HepG2 (cell line): ENCODE measurements around the gene TLN1. TPM values are rescaled to one million over a fixed set of nuclear protein-coding genes. Genes with fewer than 3 reads are reported as not detected.

Source experiments
- AGO1 ChIP-seq: fragments of 200-400 bp; formaldehyde crosslinking; IDR thresholded peaks from 2 replicates; pipeline ENCODE4 v1.6.1; 2017; ENCODE audit warnings: mild to moderate bottlenecking, low read depth, low read length, moderate library complexity; ENCODE audit not compliant: poor library complexity, severe bottlenecking
- CENPX ChIP-seq: sonication (generic); formaldehyde crosslinking; IDR thresholded peaks from 2 replicates; pipeline ENCODE4 v1.9.0; 2021; ENCODE audit warnings: mild to moderate bottlenecking, missing genetic modification reagents, moderate library complexity
- FOXO1 ChIP-seq: sonication (generic); formaldehyde crosslinking; IDR thresholded peaks from 2 replicates; pipeline ENCODE4 v1.4.0; 2020; ENCODE audit warnings: missing genetic modification reagents
- FUBP1 ChIP-seq: sonication (generic); formaldehyde crosslinking; IDR thresholded peaks from 2 replicates; pipeline ENCODE4 v1.5.1; 2020; ENCODE audit warnings: missing genetic modification reagents, mild to moderate bottlenecking, borderline replicate concordance
- KLF16 ChIP-seq, 2 experiments: sonication (generic) in 1 of 2; formaldehyde crosslinking in 1 of 2; IDR thresholded peaks; 2 replicates each; pipeline versions ENCODE4 v1.6.1 to v1.8.0; 2016 to 2023; ENCODE audit warnings: missing genetic modification reagents in 2 of 2, missing compliant biosample characterization in 1 of 2
- KMT2B ChIP-seq: IDR thresholded peaks from 2 replicates; pipeline ENCODE4 v1.6.1; 2016; ENCODE audit warnings: missing genetic modification reagents, missing compliant biosample characterization
- MXD4 ChIP-seq: IDR thresholded peaks from 2 replicates; pipeline ENCODE4 v1.6.1; 2016; ENCODE audit warnings: mild to moderate bottlenecking, missing biosample characterization, missing genetic modification reagents
- MXI1 ChIP-seq: IDR thresholded peaks from 3 replicates; pipeline ENCODE4 v1.6.1; 2012; ENCODE audit warnings: low read depth, low read length, inconsistent platforms, borderline replicate concordance
- NFYB ChIP-seq: sonication (generic); formaldehyde crosslinking; IDR thresholded peaks from 2 replicates; pipeline ENCODE4 v1.4.0; 2020; ENCODE audit warnings: missing genetic modification reagents
- PHF21A ChIP-seq: sonication (generic); formaldehyde crosslinking; IDR thresholded peaks from 2 replicates; pipeline ENCODE4 v1.5.0; 2020; ENCODE audit warnings: mild to moderate bottlenecking, missing genetic modification reagents
- RNF2 ChIP-seq: fragments of 450-650 bp; conservative IDR thresholded peaks from 2 replicates; pipeline ENCODE4 v1.6.1; 2016; ENCODE audit warnings: low read depth
- ZBTB14 ChIP-seq: sonication (generic); formaldehyde crosslinking; IDR thresholded peaks from 2 replicates; pipeline ENCODE4 v1.4.0; 2020; ENCODE audit warnings: missing genetic modification reagents
- ZBTB43 ChIP-seq: sonication (generic); formaldehyde crosslinking; conservative IDR thresholded peaks from 2 replicates; pipeline ENCODE4 v1.4.0; 2020; ENCODE audit warnings: missing genetic modification reagents
- ZFP90 ChIP-seq: sonication (generic); formaldehyde crosslinking; IDR thresholded peaks from 2 replicates; pipeline ENCODE4 v1.8.0; 2022; ENCODE audit warnings: missing genetic modification reagents, mild to moderate bottlenecking, inconsistent platforms, borderline replicate concordance
- ZNF207 ChIP-seq: fragments of 450-650 bp; IDR thresholded peaks from 2 replicates; pipeline ENCODE4 v1.6.1; 2016; ENCODE audit warnings: antibody characterized with exemption, borderline replicate concordance
- ZNF232 ChIP-seq: sonication (generic); formaldehyde crosslinking; IDR thresholded peaks from 2 replicates; pipeline ENCODE4 v1.4.0; 2020; ENCODE audit warnings: missing genetic modification reagents, borderline replicate concordance
- ZNF33B ChIP-seq: sonication (generic); formaldehyde crosslinking; IDR thresholded peaks from 2 replicates; pipeline ENCODE4 v1.5.1; 2020; ENCODE audit warnings: mild to moderate bottlenecking, missing genetic modification reagents
- ZNF414 ChIP-seq: sonication (generic); formaldehyde crosslinking; IDR thresholded peaks from 2 replicates; pipeline ENCODE4 v1.5.0; 2020; ENCODE audit warnings: missing genetic modification reagents
- ZNF460 ChIP-seq: sonication (generic); formaldehyde crosslinking; IDR thresholded peaks from 2 replicates; pipeline ENCODE4 v1.5.1; 2020; ENCODE audit warnings: missing genetic modification reagents, mild to moderate bottlenecking, borderline replicate concordance
- ZNF550 ChIP-seq: sonication (generic); formaldehyde crosslinking; IDR thresholded peaks from 2 replicates; pipeline ENCODE4 v1.4.0; 2020; ENCODE audit warnings: mild to moderate bottlenecking, missing genetic modification reagents, borderline replicate concordance
- ZNF557 ChIP-seq: sonication (generic); formaldehyde crosslinking; IDR thresholded peaks from 2 replicates; pipeline ENCODE4 v1.4.0; 2020; ENCODE audit warnings: missing genetic modification reagents
- ZNF589 ChIP-seq: sonication (generic); formaldehyde crosslinking; conservative IDR thresholded peaks from 2 replicates; pipeline ENCODE4 v1.8.0; 2022; ENCODE audit warnings: mild to moderate bottlenecking, moderate library complexity, missing genetic modification reagents
- ZNF670 ChIP-seq: sonication (generic); formaldehyde crosslinking; IDR thresholded peaks from 2 replicates; pipeline ENCODE4 v1.8.0; 2022; ENCODE audit warnings: mild to moderate bottlenecking, missing genetic modification reagents, borderline replicate concordance
- ZSCAN5A ChIP-seq: sonication (generic); formaldehyde crosslinking; IDR thresholded peaks from 2 replicates; pipeline ENCODE4 v1.8.0; 2022; ENCODE audit warnings: mild to moderate bottlenecking, missing genetic modification reagents, borderline replicate concordance
- polyA plus RNA-seq, 8 experiments: library from polyadenylated mRNA; depleted of rRNA in 3 of 8; stranded (reverse) in 7 of 8; unstranded in 1 of 8; fragments of >200 nt; fragmentation: Illumina TruSeq in 4 of 8; extraction: Trizol in 4 of 8; gene quantifications; 2 replicates each; pipeline versions ENCODE4 v1.2.1 to v1.2.3, GENCODE V29; 2011 to 2016; ENCODE audit warnings: low read depth in 4 of 8, missing spikeins in 1 of 8, mixed read lengths in 1 of 8; ENCODE audit not compliant: insufficient read depth in 1 of 8
- total RNA-seq, 5 experiments: library from RNA; depleted of rRNA; stranded (reverse); fragments of >200 nt; fragmentation: Illumina TruSeq; extraction: Trizol; gene quantifications; 2 replicates each; pipeline ENCODE4 v1.2.3, GENCODE V29; 2016; ENCODE audit warnings: low read depth in 1 of 5

Gene TLN1
- total and polyA plus RNA-seq, 2 of the 13 experiments (the other 11 are each of a cell fraction or from before 2014, with no cell fraction given): 35.2 to 51.8 TPM

GRCh38 chr9:35748858-35749514 lies 17.0 kb upstream of the TLN1 start, which contains the start of the genes GBA2 and RGP1 (continued):
- no peak for TF ChIP-seq ZNF670 (CRISPR knock-in tag)
- TF ChIP-seq FOXO1 (CRISPR knock-in tag): no peak
- no peak for TF ChIP-seq ZBTB14 (CRISPR knock-in tag)
- peak in 1 of 2 experiments; percentile 72; a peak in 2 of 4 replicates for TF ChIP-seq KLF16 (CRISPR knock-in tag; IDR thresholded peaks at IDR 0.05)
- no peak for TF ChIP-seq NFYB
- 0 out of 2 replicates have a peak, but pooled peaks have one; percentile 47 for TF ChIP-seq ZBTB43 (CRISPR knock-in tag)
- TF ChIP-seq CENPX: no peak
- no peak for TF ChIP-seq ZNF414 (CRISPR knock-in tag)
- TF ChIP-seq ZNF550: no peak
- TF ChIP-seq ZNF557 (CRISPR knock-in tag): no peak
- TF ChIP-seq AGO1: no peak
- TF ChIP-seq PHF21A: no peak
- TF ChIP-seq FUBP1 (CRISPR knock-in tag): no peak
- no peak for TF ChIP-seq ZNF232
- no peak for TF ChIP-seq ZNF460
- no peak for TF ChIP-seq ZSCAN5A
- no peak for TF ChIP-seq ZNF207
- no peak for TF ChIP-seq ZNF33B (CRISPR knock-in tag)
- peak; percentile 58; the same call in 1 of the 3 replicates for TF ChIP-seq MXI1
- no peak for TF ChIP-seq MXD4
- TF ChIP-seq ZFP90 (CRISPR knock-in tag): no peak
- TF ChIP-seq RNF2: no peak
- TF ChIP-seq ZNF589 (CRISPR knock-in tag): no peak
- TF ChIP-seq KMT2B (CRISPR knock-in tag): peak; percentile 55; the same call in 1 of the 2 replicates
